Large intestine (tissue), 3 donors: ENCODE measurements around the gene PPFIBP2. TPM values are rescaled to one million over a fixed set of nuclear protein-coding genes. Genes with fewer than 3 reads are reported as not detected.

Experiments
- DNase-seq, 2 donors: peaks; one replicate each; pipeline versions ENCODE4 v3.0.0 to v3.0.0-alpha.2; 2013
- H3K27ac ChIP-seq: one replicate; pipeline ENCODE4 v1.5.1; 2013; ENCODE audit warnings: low read length
- H3K27me3 ChIP-seq: 2 replicates; pipeline ENCODE4 v1.6.1; 2013; ENCODE audit warnings: low read length; ENCODE audit not compliant: control insufficient read depth, insufficient read depth
- H3K36me3 ChIP-seq: 2 replicates; pipeline ENCODE4 v1.6.1; 2013; ENCODE audit warnings: low read length; ENCODE audit not compliant: control insufficient read depth, insufficient read depth
- H3K4me1 ChIP-seq: one replicate; pipeline ENCODE4 v1.6.1; 2013; ENCODE audit warnings: low read length; ENCODE audit not compliant: control insufficient read depth, insufficient read depth
- H3K4me3 ChIP-seq: one replicate; pipeline ENCODE4 v1.5.1; 2013; ENCODE audit warnings: low read length
- H3K9me3 ChIP-seq: one replicate; pipeline ENCODE4 v1.6.1; 2013; ENCODE audit warnings: mild to moderate bottlenecking, low read depth, low read length, moderate library complexity; ENCODE audit not compliant: control insufficient read depth
- WGBS: methylation state at CpG from one replicate; pipeline ENCODE4 v1.1.5; 2013; ENCODE audit warnings: low lambda C conversion rate; ENCODE audit not compliant: insufficient coverage; 5-methylcytosine and 5-hydroxymethylcytosine counted together
- polyA plus RNA-seq: library from polyadenylated mRNA; unstranded; fragments of 120-200 nt; gene quantifications from one replicate; pipeline ENCODE4 v1.2.1, GENCODE V29; 2013

The PPFIBP2 gene
- polyA plus RNA-seq, 1 donor, result 73.1 TPM

- no CpG with 5 or more reads among the region's 11 CpGs for WGBS
- Histone ChIP-seq H3K4me1 (peaks cover 71% of the 10 kb centered on the region), H3K27me3 (no peaks in the 10 kb centered on the region), H3K9me3 (no peaks in the 10 kb centered on the region), H3K4me3 (peak overlapping the region; percentile 54), H3K36me3 (no peaks in the 10 kb centered on the region), H3K27ac (peak overlapping the region; percentile 94)
- DNase-seq, result peak; percentile 90 to 96
These were observed 62.3 kb downstream of the PPFIBP2 start for GRCh38 chr11:7575841-7576725.

GRCh38 chr11:7576726-7577290, 63.0 kb downstream of the PPFIBP2 start:
- no peaks in the 10 kb centered on the region for H3K9me3 ChIP-seq
- peak; percentile 43 to 76 for DNase-seq
- H3K4me1 ChIP-seq, result peaks cover 67% of the 10 kb centered on the region
- 0% methylated on average over 1 of the region's 13 CpGs for WGBS
- peak overlapping the region; percentile 54 for H3K4me3 ChIP-seq
- no peaks in the 10 kb centered on the region for H3K36me3 ChIP-seq
- H3K27me3 ChIP-seq, result no peaks in the 10 kb centered on the region
- H3K27ac ChIP-seq, result peak overlapping the region; percentile 94

- Histone ChIP-seq H3K4me1 (peaks cover 60% of the 10 kb centered on the region), H3K36me3 (peaks cover 2% of the 10 kb centered on the region), H3K27ac (peak overlapping the region; percentile 94), H3K9me3 (no peaks in the 10 kb centered on the region), H3K27me3 (no peaks in the 10 kb centered on the region), H3K4me3 (peak overlapping the region; percentile 54)
- no CpG with 5 or more reads among the region's 16 CpGs for WGBS
- peak; percentile 51 to 63 for DNase-seq
These were observed 63.7 kb downstream of the PPFIBP2 start for GRCh38 chr11:7577291-7578190.

GRCh38 chr11:7578276-7578955, 64.6 kb downstream of the PPFIBP2 start:
- no peaks in the 10 kb centered on the region for H3K9me3 ChIP-seq
- H3K27ac ChIP-seq, result peak overlapping the region; percentile 94
- H3K4me3 ChIP-seq, result peak overlapping the region; percentile 54
- WGBS, result no CpG with 5 or more reads among the region's 9 CpGs
- peak in 1 of 2 donors; percentile 51 for DNase-seq
- peaks cover 51% of the 10 kb centered on the region for H3K4me1 ChIP-seq
- H3K27me3 ChIP-seq, result no peaks in the 10 kb centered on the region
- peaks cover 4% of the 10 kb centered on the region for H3K36me3 ChIP-seq

GRCh38 chr11:7579361-7579791, 65.6 kb downstream of the PPFIBP2 start:
- no CpG with 5 or more reads among the region's 1 CpG for WGBS
- H3K4me3 ChIP-seq, result no peak overlapping the region

GRCh38 chr11:7581021-7581590, 67.3 kb downstream of the PPFIBP2 start:
- peaks cover 9% of the 10 kb centered on the region for H3K36me3 ChIP-seq
- H3K4me3 ChIP-seq, result no peak overlapping the region
- no peaks in the 10 kb centered on the region for H3K27me3 ChIP-seq
- no peak overlapping the region for H3K27ac ChIP-seq
- no peak for DNase-seq
- H3K9me3 ChIP-seq, result no peaks in the 10 kb centered on the region
- H3K4me1 ChIP-seq, result peaks cover 27% of the 10 kb centered on the region
- WGBS, result no CpG with 5 or more reads among the region's 2 CpGs

More at GRCh38 chr11:7579361-7579791, 65.6 kb downstream of the PPFIBP2 start:
- Histone ChIP-seq H3K27me3 (no peaks in the 10 kb centered on the region), H3K4me1 (peaks cover 41% of the 10 kb centered on the region), H3K27ac (peak overlapping the region; percentile 94), H3K9me3 (no peaks in the 10 kb centered on the region), H3K36me3 (peaks cover 4% of the 10 kb centered on the region)
- DNase-seq, result no peak

GRCh38 chr11:7582338-7582985, 68.7 kb downstream of the PPFIBP2 start:
- H3K27ac ChIP-seq, result no peak overlapping the region

GRCh38 chr11:7583248-7583647, 69.4 kb downstream of the PPFIBP2 start:
- no CpG with 5 or more reads among the region's 3 CpGs for WGBS

More at GRCh38 chr11:7582338-7582985, 68.7 kb downstream of the PPFIBP2 start:
- DNase-seq, result no peak
- no peaks in the 10 kb centered on the region for H3K27me3 ChIP-seq
- H3K4me1 ChIP-seq, result peaks cover 20% of the 10 kb centered on the region
- H3K36me3 ChIP-seq, result peaks cover 12% of the 10 kb centered on the region
- WGBS, result no CpG with 5 or more reads among the region's 2 CpGs
- H3K9me3 ChIP-seq, result no peaks in the 10 kb centered on the region
- no peak overlapping the region for H3K4me3 ChIP-seq

GRCh38 chr11:7584910-7585309, 71.1 kb downstream of the PPFIBP2 start:
- H3K27me3 ChIP-seq, result no peaks in the 10 kb centered on the region
- H3K27ac ChIP-seq, result no peak overlapping the region
- DNase-seq, result no peak
- WGBS, result no CpG with 5 or more reads among the region's 2 CpGs
- H3K36me3 ChIP-seq, result peaks cover 12% of the 10 kb centered on the region
- H3K9me3 ChIP-seq, result no peaks in the 10 kb centered on the region
- H3K4me1 ChIP-seq, result peaks cover 8% of the 10 kb centered on the region
- H3K4me3 ChIP-seq, result no peak overlapping the region

More at GRCh38 chr11:7583248-7583647, 69.4 kb downstream of the PPFIBP2 start:
- no peak for DNase-seq
- no peaks in the 10 kb centered on the region for H3K9me3 ChIP-seq
- peaks cover 12% of the 10 kb centered on the region for H3K36me3 ChIP-seq
- H3K4me1 ChIP-seq, result peaks cover 20% of the 10 kb centered on the region
- H3K27ac ChIP-seq, result no peak overlapping the region
- H3K4me3 ChIP-seq, result no peak overlapping the region
- H3K27me3 ChIP-seq, result no peaks in the 10 kb centered on the region
